H1 (cell line): ENCODE data around the gene EXD2. TPM values are rescaled to one million over a fixed set of nuclear protein-coding genes. Genes with fewer than 3 reads are reported as not detected.

Source experiments
- CTCF ChIA-PET: fragments of 300-600 bp; sonication (Branson Sonifier 250); formaldehyde crosslinking; loops from one replicate; lab custom pipeline; 2021; ENCODE audit not compliant: partially characterized antibody; lab: Charles Lee
- POLR2A ChIA-PET: fragments of 300-600 bp; sonication (Branson Sonifier 250); formaldehyde crosslinking; loops from one replicate; lab custom pipeline; 2021; ENCODE audit warnings: inconsistent platforms; ENCODE audit not compliant: partially characterized antibody; lab: Charles Lee
- DNase-seq, 2 experiments: peaks; one replicate each; pipeline versions ENCODE4 v3.0.0 to v3.0.0-alpha.2; 2010 to 2022; ENCODE audit warnings: low spot score in 2 of 2, low read depth in 1 of 2, mixed read lengths in 1 of 2
- FAIRE-seq: peaks from 2 replicates; lab custom pipeline; 2011; peaks lifted over from hg19 to GRCh38; lab: Jason Lieb, UNC
- H2AFZ ChIP-seq: 2 replicates; pipeline ENCODE4 v1.8.1; 2012; ENCODE audit warnings: low read length, inconsistent platforms
- H2AK5ac ChIP-seq: 2 replicates; pipeline ENCODE4 v1.6.1; 2013; ENCODE audit warnings: low read depth, low read length
- H2BK120ac ChIP-seq: replicated peaks from 2 replicates; pipeline ENCODE3; 2013; ENCODE audit warnings: low read depth, low read length, inconsistent platforms
- H2BK12ac ChIP-seq: 2 replicates; pipeline ENCODE4 v1.6.1; 2013; ENCODE audit warnings: low read depth, low read length
- H2BK15ac ChIP-seq: 2 replicates; pipeline ENCODE4 v1.6.1; 2013; ENCODE audit warnings: low read length
- H2BK20ac ChIP-seq: 2 replicates; pipeline ENCODE4 v1.6.1; 2013; ENCODE audit warnings: low read length
- H2BK5ac ChIP-seq: 2 replicates; pipeline ENCODE4 v1.6.1; 2013; ENCODE audit warnings: low read depth, low read length
- H3K14ac ChIP-seq: 2 replicates; pipeline ENCODE4 v1.6.1; 2013; ENCODE audit warnings: inconsistent platforms; ENCODE audit not compliant: insufficient read length
- H3K18ac ChIP-seq: 2 replicates; pipeline ENCODE4 v1.6.1; 2013; ENCODE audit warnings: low read length; ENCODE audit errors: extremely low read depth
- H3K23ac ChIP-seq: 2 replicates; pipeline ENCODE4 v1.6.1; 2013; ENCODE audit warnings: inconsistent platforms; ENCODE audit not compliant: insufficient read length
- H3K23me2 ChIP-seq: 2 replicates; pipeline ENCODE4 v1.6.1; 2013; ENCODE audit warnings: low read depth, low read length
- H3K27ac ChIP-seq: 2 replicates; pipeline ENCODE4 v1.6.1; 2011; ENCODE audit warnings: low read depth, low read length, inconsistent platforms
- H3K27me3 ChIP-seq, 4 experiments: replicated peaks in 1 of 4; 1 replicate in 1 of 4; 2 replicates in 3 of 4; pipeline versions ENCODE4 v1.6.1 to v1.8.1; 2011 to 2013; ENCODE audit warnings: low read length in 3 of 4, mild to moderate bottlenecking in 3 of 4, inconsistent platforms in 2 of 4, mixed read lengths in 2 of 4, moderate library complexity in 1 of 4; ENCODE audit not compliant: control insufficient read depth in 3 of 4, insufficient read depth in 3 of 4; ENCODE audit errors: extremely low read depth in 1 of 4
- H3K36me3 ChIP-seq, 4 experiments: 2 replicates each; pipeline versions ENCODE4 v1.6.1 to v1.8.1; 2011 to 2013; ENCODE audit warnings: mild to moderate bottlenecking in 4 of 4, low read length in 3 of 4, moderate library complexity in 2 of 4, control low read depth in 1 of 4, inconsistent platforms in 1 of 4; ENCODE audit not compliant: insufficient read depth in 4 of 4, control insufficient read depth in 2 of 4
- H3K4ac ChIP-seq: replicated peaks from 2 replicates; pipeline ENCODE3; 2013; ENCODE audit warnings: low read length, low read depth, mixed read lengths, inconsistent platforms; ENCODE audit not compliant: insufficient read length
- H3K4me1 ChIP-seq, 4 experiments: replicated peaks in 1 of 4; 1 replicate in 1 of 4; 2 replicates in 3 of 4; pipeline versions ENCODE4 v1.6.1 to v1.8.1; 2011 to 2013; ENCODE audit warnings: low read length in 3 of 4, inconsistent platforms in 2 of 4, mixed read lengths in 1 of 4; ENCODE audit not compliant: insufficient read depth in 4 of 4, control insufficient read depth in 3 of 4
- H3K4me2 ChIP-seq, 2 experiments: 2 replicates each; pipeline versions ENCODE4 v1.6.1 to v1.8.1; 2011 to 2013; ENCODE audit warnings: low read depth in 2 of 2, low read length in 2 of 2, control low read depth in 1 of 2, inconsistent platforms in 1 of 2, mild to moderate bottlenecking in 1 of 2; ENCODE audit not compliant: insufficient read depth in 1 of 2
- H3K4me3 ChIP-seq, 4 experiments: fragments of 200-600, 300-600 bp in 1 of 4; sonication (generic), shearing (Covaris generic), sonication (Bioruptor Twin) in 1 of 4; 2 replicates each; pipeline versions ENCODE4 v1.5.1 to v1.8.1; 2011 to 2016; ENCODE audit warnings: low read length in 4 of 4, low read depth in 3 of 4, control low read depth in 2 of 4, inconsistent platforms in 2 of 4, mild to moderate bottlenecking in 2 of 4, mixed read lengths in 1 of 4, moderate library complexity in 1 of 4; ENCODE audit not compliant: insufficient read depth in 2 of 4; ENCODE audit errors: extremely low read depth in 1 of 4
- H3K56ac ChIP-seq: replicated peaks from 2 replicates; pipeline ENCODE3; 2013; ENCODE audit warnings: low read depth, mild to moderate bottlenecking, mixed read lengths, low read length, inconsistent platforms; ENCODE audit not compliant: insufficient read length
- H3K79me1 ChIP-seq: 2 replicates; pipeline ENCODE4 v1.6.1; 2013; ENCODE audit warnings: low read depth, low read length, control low read depth
- H3K79me2 ChIP-seq, 2 experiments: 2 replicates each; pipeline versions ENCODE4 v1.6.1 to v1.8.1; 2012 to 2013; ENCODE audit warnings: low read length in 2 of 2, mild to moderate bottlenecking in 2 of 2, inconsistent platforms in 1 of 2; ENCODE audit not compliant: insufficient read depth in 2 of 2, control insufficient read depth in 1 of 2
- H3K9ac ChIP-seq, 4 experiments: replicated peaks in 1 of 4; 1 replicate in 1 of 4; 2 replicates in 3 of 4; pipeline versions ENCODE4 v1.6.1 to v1.8.1; 2011 to 2013; ENCODE audit warnings: low read depth in 3 of 4, low read length in 3 of 4, control low read depth in 2 of 4, mild to moderate bottlenecking in 2 of 4, moderate library complexity in 2 of 4, inconsistent platforms in 1 of 4; ENCODE audit errors: extremely low read depth in 1 of 4
- H3K9me3 ChIP-seq, 2 experiments: 2 replicates each; pipeline versions ENCODE4 v1.6.1 to v1.8.1; 2012 to 2013; ENCODE audit warnings: mild to moderate bottlenecking in 2 of 2, moderate library complexity in 2 of 2, control low read depth in 1 of 2, inconsistent platforms in 1 of 2, low read depth in 1 of 2, low read length in 1 of 2, mixed read lengths in 1 of 2; ENCODE audit not compliant: insufficient read depth in 2 of 2
- H4K20me1 ChIP-seq, 2 experiments: replicated peaks in 1 of 2; 2 replicates each; pipeline versions ENCODE3 to v1.8.1; 2011 to 2013; ENCODE audit warnings: inconsistent platforms in 2 of 2, low read length in 2 of 2, mild to moderate bottlenecking in 1 of 2; ENCODE audit not compliant: insufficient read depth in 2 of 2, control insufficient read depth in 1 of 2
- H4K5ac ChIP-seq: 2 replicates; pipeline ENCODE4 v1.6.1; 2013; ENCODE audit warnings: low read length, low read depth, mixed read lengths, inconsistent platforms; ENCODE audit not compliant: insufficient read length
- H4K8ac ChIP-seq: 2 replicates; pipeline ENCODE4 v1.8.0; 2013; ENCODE audit warnings: mild to moderate bottlenecking, moderate library complexity, low read length, inconsistent platforms; ENCODE audit not compliant: insufficient read depth; ENCODE audit errors: extremely low read depth
- H4K91ac ChIP-seq: replicated peaks from 2 replicates; pipeline ENCODE3; 2013; ENCODE audit warnings: low read length, mixed read lengths, inconsistent platforms; ENCODE audit not compliant: insufficient read length
- FOSL1 ChIP-seq: IDR thresholded peaks from 2 replicates; pipeline ENCODE4 v1.6.1; 2011; ENCODE audit warnings: mild to moderate bottlenecking, low read depth, low read length, moderate library complexity; ENCODE audit not compliant: insufficient read depth
- NANOG ChIP-seq: IDR thresholded peaks from 2 replicates; pipeline ENCODE4 v1.6.1; 2011; ENCODE audit warnings: low read length, low read depth, mild to moderate bottlenecking, inconsistent platforms; ENCODE audit not compliant: insufficient read depth, poor library complexity, severe bottlenecking
- POU5F1 ChIP-seq: IDR thresholded peaks from 2 replicates; pipeline ENCODE4 v1.6.1; 2011; ENCODE audit warnings: low read depth, mild to moderate bottlenecking, low read length, moderate library complexity
- RAD21 ChIP-seq, 2 experiments: IDR thresholded peaks in 1 of 2; conservative IDR thresholded peaks in 1 of 2; 2 replicates each; pipeline ENCODE4 v1.6.1; 2011; ENCODE audit warnings: low read depth in 2 of 2, low read length in 2 of 2, improper control_type of control experiment in 1 of 2, inconsistent platforms in 1 of 2, mild to moderate bottlenecking in 1 of 2, moderate library complexity in 1 of 2
- RNF2 ChIP-seq: fragments of 200-900, 300-1000 bp; sonication (generic); IDR thresholded peaks from 2 replicates; pipeline ENCODE4 v1.7.1; 2016; ENCODE audit warnings: borderline replicate concordance, low read depth, mild to moderate bottlenecking, antibody characterized with exemption, low read length; ENCODE audit not compliant: poor library complexity, severe bottlenecking; ENCODE audit errors: missing control alignments
- TCF12 ChIP-seq: IDR thresholded peaks from 2 replicates; pipeline ENCODE4 v1.6.1; 2011; ENCODE audit warnings: low read depth, mild to moderate bottlenecking, low read length
- whole genome bisulfite sequencing, 2 experiments: shearing (Covaris generic) in 1 of 2; methylation state at CpG; one replicate each; pipeline versions ENCODE4 v1.1.6 to v1.1.7; 2013 to 2015; ENCODE audit warnings: low lambda C conversion rate in 2 of 2, mixed read lengths in 2 of 2, inconsistent platforms in 1 of 2, low coverage in 1 of 2, missing lambda C conversion rate in 1 of 2; ENCODE audit not compliant: insufficient replicate concordance in 2 of 2, insufficient coverage in 1 of 2, insufficient read length in 1 of 2; ENCODE audit errors: extremely low coverage in 1 of 2, missing lambda C conversion rate in 1 of 2; 5-methylcytosine and 5-hydroxymethylcytosine counted together
- polyA plus RNA-seq, 7 experiments: library from polyadenylated mRNA; depleted of rRNA in 3 of 7; stranded (reverse) in 5 of 7; unstranded in 2 of 7; fragments of >200 nt in 5 of 7; fragments of 200-250 nt in 2 of 7; gene quantifications; 1 replicate in 5 of 7; 2 replicates in 1 of 7; 4 replicates in 1 of 7; pipeline versions ENCODE4 v1.2.1 to v1.2.3, GENCODE V29; 2011 to 2013; ENCODE audit warnings: missing spikeins in 2 of 7, mixed read lengths in 2 of 7
- total RNA-seq: library from RNA; stranded (reverse); fragmentation: NEBNext Ultra II Directional; extraction: Animal tissue kit (Norgen Biotek cat#: 25700); gene quantifications from 2 replicates; pipeline ENCODE4 v1.2.1, GENCODE V29; 2021

The EXD2 gene
- total and polyA plus RNA-seq, 2 of the 8 experiments (the other 6 are each of a cell fraction or from before 2014, with no cell fraction given), result 11.9 to 25.9 TPM

DNA sequence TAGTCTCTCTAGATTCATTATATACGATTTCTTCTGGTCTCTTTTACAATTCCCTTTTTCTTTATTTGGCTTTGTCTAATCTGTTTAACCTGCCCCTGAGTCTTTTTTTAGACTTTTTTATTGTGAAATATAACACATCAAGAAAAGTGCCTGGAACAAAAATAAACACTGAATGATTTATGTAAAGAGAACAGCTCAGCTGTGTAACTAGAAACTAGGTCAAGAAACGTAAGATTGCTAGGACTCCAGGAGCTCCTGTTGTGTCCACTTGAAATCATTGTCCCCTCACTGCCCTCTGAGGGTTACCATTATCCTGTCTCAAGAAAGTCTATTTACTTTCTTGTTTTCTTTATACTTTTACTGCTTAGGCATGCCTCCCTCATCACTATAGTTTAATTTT, 23.1 kb downstream of the EXD2 start:
- Histone ChIP-seq H4K8ac (no peak overlapping the region), H2BK15ac (no peak overlapping the region), H3K23ac (no peak overlapping the region), H4K20me1 (peaks cover 0 to 2% of the 10 kb centered on the region in 2 experiments), H4K5ac (no peak overlapping the region), H2AK5ac (no peak overlapping the region), H3K79me2 (no peaks in the 10 kb centered on the region), H2BK12ac (no peak overlapping the region), H3K9me3 (no peaks in the 10 kb centered on the region), H3K56ac (no peak overlapping the region), H3K4ac (no peak overlapping the region), H3K36me3 (peaks cover 0 to 15% (median 3%) of the 10 kb centered on the region in 4 experiments; a peak in 4 of 8 replicates), H2BK120ac (no peak overlapping the region), H3K27ac (no peak overlapping the region), H3K4me2 (no peak overlapping the region), H3K4me1 (no peaks in the 10 kb centered on the region), H2BK5ac (no peak overlapping the region), H2BK20ac (no peak overlapping the region), H3K27me3 (no peaks in the 10 kb centered on the region), H3K14ac (no peak overlapping the region), H3K18ac (no peak overlapping the region), H4K91ac (no peak overlapping the region), H3K79me1 (no peaks in the 10 kb centered on the region), H3K4me3 (no peak overlapping the region), H2AFZ (no peak overlapping the region), H3K23me2 (no peaks in the 10 kb centered on the region), H3K9ac (no peak overlapping the region)
- CTCF ChIA-PET, result no interaction called here
- no peak for TF ChIP-seq NANOG
- no peak for TF ChIP-seq FOSL1
- no peak for TF ChIP-seq POU5F1
- TF ChIP-seq TCF12, result no peak
- no peak for TF ChIP-seq RAD21 (IDR thresholded peaks at IDR 0.05 in 1 of 2, conservative IDR thresholded peaks at IDR 0.05 in 1 of 2; ENCODE audit: low read depth in 2 of 2, low read length in 2 of 2)
- no peak for TF ChIP-seq RNF2
- FAIRE-seq (no peak), DNase-seq (no peak)
- POLR2A ChIA-PET, result no interaction called here
- WGBS, 2 experiments, result 85% methylated on average over 2 of the region's 2 CpGs; no CpG with 5 or more reads in 1 of the 2 experiments
